OCI-LY7 (cell line): ENCODE results near the gene TMEM273. TPM values are rescaled to one million over a fixed set of nuclear protein-coding genes. Genes with fewer than 3 reads are reported as not detected.

Experiments
- BruUV-seq: library from RNA; stranded (reverse); fragments of 400-500 nt; replicated peaks from 2 replicates; lab custom pipeline; 2021; lab: Mats Ljungman, UMichigan
- CTCF ChIA-PET: fragments of 300-600 bp; sonication (Branson Sonifier 250); formaldehyde crosslinking; loops from one replicate; lab custom pipeline; 2022; ENCODE audit warnings: antibody characterized with exemption; ENCODE audit not compliant: unreplicated experiment; lab: Charles Lee
- POLR2A ChIA-PET: fragments of 300-600 bp; sonication (Branson Sonifier 250); formaldehyde crosslinking; loops from one replicate; lab custom pipeline; 2022; ENCODE audit warnings: antibody characterized with exemption; lab: Charles Lee
- DNase-seq: peaks from one replicate; pipeline ENCODE4 v3.0.0-alpha.2; 2015; ENCODE audit warnings: low spot score
- H2AFZ ChIP-seq: fragments of 200-600 bp; sonication (generic), shearing (Covaris generic); 2 replicates; pipeline ENCODE4 v1.6.1; 2014; ENCODE audit warnings: mild to moderate bottlenecking, antibody characterized with exemption, low read length, moderate library complexity
- H3K27ac ChIP-seq: fragments of 200-600 bp; sonication (generic); 2 replicates; pipeline ENCODE4 v1.5.1; 2014; ENCODE audit warnings: mixed run types, low read depth, mild to moderate bottlenecking, moderate library complexity, low read length, inconsistent platforms; ENCODE audit not compliant: poor library complexity, severe bottlenecking
- H3K36me3 ChIP-seq: fragments of 200-600 bp; sonication (generic); 2 replicates; pipeline ENCODE4 v1.6.1; 2014; ENCODE audit warnings: mild to moderate bottlenecking, antibody characterized with exemption, low read length, moderate library complexity, mixed read lengths; ENCODE audit not compliant: insufficient read depth
- H3K4me1 ChIP-seq: fragments of 200-600 bp; sonication (generic); 2 replicates; pipeline ENCODE4 v1.5.1; 2014; ENCODE audit warnings: mild to moderate bottlenecking, low read length; ENCODE audit not compliant: insufficient read depth, poor library complexity, severe bottlenecking
- H3K4me2 ChIP-seq: fragments of 200-600 bp; sonication (generic); 2 replicates; pipeline ENCODE4 v1.6.1; 2014; ENCODE audit warnings: mild to moderate bottlenecking, low read length
- H3K4me3 ChIP-seq: fragments of 200-600 bp; sonication (generic); 2 replicates; pipeline ENCODE4 v1.5.1; 2014; ENCODE audit warnings: mild to moderate bottlenecking, low read depth, low read length; ENCODE audit not compliant: poor library complexity, severe bottlenecking
- H3K79me2 ChIP-seq: fragments of 200-600 bp; sonication (generic); 2 replicates; pipeline ENCODE4 v1.6.1; 2016; ENCODE audit warnings: low read depth, mild to moderate bottlenecking, low read length, moderate library complexity, mixed read lengths; ENCODE audit not compliant: insufficient read depth
- H3K9me2 ChIP-seq: fragments of 200-600 bp; sonication (generic); 2 replicates; pipeline ENCODE4 v1.6.1; 2016; ENCODE audit warnings: mild to moderate bottlenecking, low read length, mixed read lengths; ENCODE audit not compliant: insufficient read depth
- H3K9me3 ChIP-seq: fragments of 200-600 bp; sonication (generic); 2 replicates; pipeline ENCODE4 v1.6.1; 2014; ENCODE audit warnings: mild to moderate bottlenecking, mixed run types, low read length, mixed read lengths
- H4K20me1 ChIP-seq: fragments of 200-600 bp; sonication (generic); 2 replicates; pipeline ENCODE4 v1.6.1; 2014; ENCODE audit warnings: mild to moderate bottlenecking, antibody characterized with exemption, low read length, moderate library complexity, mixed read lengths; ENCODE audit not compliant: insufficient read depth
- EZH2phosphoT487 ChIP-seq: fragments of 200-600 bp; sonication (generic); IDR thresholded peaks from 2 replicates; pipeline ENCODE4 v1.6.1; 2018; ENCODE audit warnings: low read depth, borderline replicate concordance, mild to moderate bottlenecking, mixed run types, antibody characterized with exemption, low read length, moderate library complexity, mixed read lengths
- intact Hi-C: fragments of 100-400 bp; cut with micrococcal nuclease; formaldehyde crosslinking; loops from one replicate; pipeline ENCODE4 v1.10.0; 2022; ENCODE audit not compliant: unreplicated experiment
- total RNA-seq, 2 experiments: library from RNA; depleted of rRNA in 1 of 2; stranded (reverse); fragments of >200 nt in 1 of 2; shearing (Covaris generic) in 1 of 2; gene quantifications; 2 replicates each; pipeline ENCODE4 v1.2.3, GENCODE V29; 2014 to 2022
- TF ChIP-seq, protein P1 (sequence below): fragments of 200-600 bp; sonication (generic); conservative IDR thresholded peaks from 2 replicates; pipeline ENCODE4 v1.5.1; 2014; ENCODE audit warnings: mild to moderate bottlenecking, antibody characterized with exemption, low read length, moderate library complexity, mixed read lengths

Gene TMEM273
- total RNA-seq, 2 experiments from 2014 or later: 0.82 to 1.8 TPM

- intact Hi-C loops: no loop called here
- Histone ChIP-seq H3K9me3 (no peaks in the 10 kb centered on the region), H3K36me3 (no peaks in the 10 kb centered on the region), H2AFZ (peak overlapping the region; percentile 36; the same call in 1 of the 2 replicates), H3K79me2 (no peaks in the 10 kb centered on the region), H3K27ac (no peak overlapping the region), H3K4me3 (no peak overlapping the region), H3K9me2 (no peaks in the 10 kb centered on the region), H3K4me2 (no peak overlapping the region), H4K20me1 (no peaks in the 10 kb centered on the region), H3K4me1 (peaks cover 22% of the 10 kb centered on the region)
- ChIA-PET POLR2A (interaction anchor here (0.6 to 1.0 kb wide), 2 partner anchors 10 to 13 kb away, joined by 3 read pairs; no protein-coding TSS in a partner anchor), CTCF (no interaction called here)
- TF ChIP-seq EZH2phosphoT487: no peak
- TF ChIP-seq, protein P1, sequence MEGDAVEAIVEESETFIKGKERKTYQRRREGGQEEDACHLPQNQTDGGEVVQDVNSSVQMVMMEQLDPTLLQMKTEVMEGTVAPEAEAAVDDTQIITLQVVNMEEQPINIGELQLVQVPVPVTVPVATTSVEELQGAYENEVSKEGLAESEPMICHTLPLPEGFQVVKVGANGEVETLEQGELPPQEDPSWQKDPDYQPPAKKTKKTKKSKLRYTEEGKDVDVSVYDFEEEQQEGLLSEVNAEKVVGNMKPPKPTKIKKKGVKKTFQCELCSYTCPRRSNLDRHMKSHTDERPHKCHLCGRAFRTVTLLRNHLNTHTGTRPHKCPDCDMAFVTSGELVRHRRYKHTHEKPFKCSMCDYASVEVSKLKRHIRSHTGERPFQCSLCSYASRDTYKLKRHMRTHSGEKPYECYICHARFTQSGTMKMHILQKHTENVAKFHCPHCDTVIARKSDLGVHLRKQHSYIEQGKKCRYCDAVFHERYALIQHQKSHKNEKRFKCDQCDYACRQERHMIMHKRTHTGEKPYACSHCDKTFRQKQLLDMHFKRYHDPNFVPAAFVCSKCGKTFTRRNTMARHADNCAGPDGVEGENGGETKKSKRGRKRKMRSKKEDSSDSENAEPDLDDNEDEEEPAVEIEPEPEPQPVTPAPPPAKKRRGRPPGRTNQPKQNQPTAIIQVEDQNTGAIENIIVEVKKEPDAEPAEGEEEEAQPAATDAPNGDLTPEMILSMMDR: no peak
- BruUV-seq: no TSS peak
- DNase-seq: no peak
Observed at GRCh38 chr10:49177391-49178355, 10.5 kb downstream of the TMEM273 start.

- Histone ChIP-seq H3K4me2 (no peak overlapping the region), H2AFZ (peak overlapping the region; percentile 36; the same call in 1 of the 2 replicates), H4K20me1 (no peaks in the 10 kb centered on the region), H3K4me1 (peaks cover 33% of the 10 kb centered on the region), H3K4me3 (no peak overlapping the region), H3K9me3 (no peaks in the 10 kb centered on the region), H3K27ac (no peak overlapping the region), H3K79me2 (no peaks in the 10 kb centered on the region), H3K36me3 (no peaks in the 10 kb centered on the region), H3K9me2 (no peaks in the 10 kb centered on the region)
- no peak for DNase-seq
- CTCF ChIA-PET: no interaction called here
- intact Hi-C loops: no loop called here
- TF ChIP-seq, protein P1: no peak
- no peak for TF ChIP-seq EZH2phosphoT487
- POLR2A ChIA-PET: interaction anchor here (0.6 kb wide), 1 partner anchor 9 kb away, joined by 3 read pairs; no protein-coding TSS in a partner anchor
- BruUV-seq: no TSS peak
Observed at GRCh38 chr10:49176310-49177268, 11.6 kb downstream of the TMEM273 start.
